ENCODE measurements around the gene USP53.
"Not testable (repeated sequence)": the region's sequence is repeated elsewhere in the genome, so short reads cannot be mapped to it uniquely, and the experiment has no call there.

The USP53 gene

GRCh38 chr4:119264743-119265142 lies 52.2 kb downstream of the USP53 start:
- Histone ChIP-seq H3K9me3 (ENCODE audit: low read depth, low read length) (no peaks in the 10 kb centered on the region), H3K27ac (no peak overlapping the region), H3K4me3 (no peak overlapping the region), H3K9ac (ENCODE audit: insufficient read length) (no peak overlapping the region), H3K36me3 (ENCODE audit: insufficient read depth, low read length) (no peaks in the 10 kb centered on the region)
- TF ChIP-seq POLR2AphosphoS5 (IDR thresholded peaks at IDR 0.05; ENCODE audit: borderline replicate concordance, low read depth, low read length) (no peak), EZH2 (IDR thresholded peaks at IDR 0.05) (no peak), FOXP2 (optimal IDR thresholded peaks at IDR 0.05; ENCODE audit: control extremely low read depth, extremely low read length, insufficient read depth) (no peak)
- no peak for DNase-seq (ENCODE audit: low read depth, low spot score)

DNA sequence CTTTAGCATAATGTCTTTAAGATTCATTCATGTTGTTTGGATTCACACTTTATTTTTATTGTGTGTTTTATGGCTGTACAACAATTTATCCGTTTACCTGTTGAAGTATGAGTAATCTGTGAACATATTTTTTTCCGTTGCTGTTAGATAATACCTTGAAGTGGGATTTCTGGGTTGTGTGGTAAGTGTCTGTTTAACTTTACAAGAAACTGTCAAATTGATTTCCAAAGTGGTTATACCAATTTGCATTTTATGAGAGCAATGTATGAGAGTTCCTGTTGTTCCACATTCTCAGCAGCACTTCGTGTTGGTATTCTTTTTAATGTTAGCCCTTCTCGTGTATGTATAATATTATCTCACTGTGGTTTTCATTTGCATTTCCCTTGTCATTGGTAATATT lies 53.6 kb downstream of the USP53 start:
- Histone ChIP-seq H3K36me3 (ENCODE audit: insufficient read depth, low read length) (no peaks in the 10 kb centered on the region), H3K9me3 (ENCODE audit: low read depth, low read length) (no peaks in the 10 kb centered on the region), H3K4me3 (no peak overlapping the region), H3K9ac (ENCODE audit: insufficient read length) (no peak overlapping the region), H3K27ac (no peak overlapping the region)
- no peak for DNase-seq (ENCODE audit: low read depth, low spot score)
- TF ChIP-seq FOXP2 (optimal IDR thresholded peaks at IDR 0.05; ENCODE audit: control extremely low read depth, extremely low read length, insufficient read depth) = no peak
- no peak for TF ChIP-seq POLR2AphosphoS5 (IDR thresholded peaks at IDR 0.05; ENCODE audit: borderline replicate concordance, low read depth, low read length)
- no peak for TF ChIP-seq EZH2 (IDR thresholded peaks at IDR 0.05)

DNA sequence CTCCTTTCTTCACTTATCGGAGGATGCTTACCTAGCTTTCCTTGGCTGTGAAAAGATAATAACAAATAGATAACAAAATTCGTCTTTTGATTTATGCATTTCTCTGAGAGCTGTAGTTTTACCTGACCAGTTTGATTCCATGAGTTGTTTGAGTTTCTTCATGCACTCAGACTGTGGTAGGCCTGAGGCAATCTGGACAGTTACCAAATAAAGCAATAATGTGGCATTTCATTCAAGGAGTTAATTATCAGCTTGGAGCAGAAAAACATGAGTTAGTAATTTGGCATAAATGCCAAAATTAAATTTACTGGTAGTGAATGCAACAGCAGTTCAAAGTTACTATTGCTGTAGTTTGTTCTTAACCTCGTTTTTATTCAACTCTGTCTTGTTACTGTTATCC lies 56.0 kb downstream of the USP53 start:
- no peaks in the 10 kb centered on the region for H3K36me3 ChIP-seq (ENCODE audit: insufficient read depth, low read length)
- no peak for TF ChIP-seq POLR2AphosphoS5 (IDR thresholded peaks at IDR 0.05; ENCODE audit: borderline replicate concordance, low read depth, low read length)
- TF ChIP-seq FOXP2 (optimal IDR thresholded peaks at IDR 0.05; ENCODE audit: control extremely low read depth, extremely low read length, insufficient read depth) = no peak
- TF ChIP-seq EZH2 (IDR thresholded peaks at IDR 0.05) = no peak
- DNase-seq (ENCODE audit: low read depth, low spot score) = no peak

GRCh38 chr4:119271361-119272085 lies 59.0 kb downstream of the USP53 start:
- Histone ChIP-seq H3K9ac (ENCODE audit: insufficient read length) (no peak overlapping the region), H3K9me3 (ENCODE audit: low read depth, low read length) (no peaks in the 10 kb centered on the region), H3K4me3 (no peak overlapping the region), H3K36me3 (ENCODE audit: insufficient read depth, low read length) (no peaks in the 10 kb centered on the region), H3K27ac (no peak overlapping the region)
- TF ChIP-seq FOXP2 (optimal IDR thresholded peaks at IDR 0.05; ENCODE audit: control extremely low read depth, extremely low read length, insufficient read depth) = no peak
- no peak for TF ChIP-seq EZH2 (IDR thresholded peaks at IDR 0.05)
- TF ChIP-seq POLR2AphosphoS5 (IDR thresholded peaks at IDR 0.05; ENCODE audit: borderline replicate concordance, low read depth, low read length) = no peak
- no peak for DNase-seq (ENCODE audit: low read depth, low spot score)

More for the DNA sequence above, 56.0 kb downstream of the USP53 start:
- Histone ChIP-seq H3K9ac (ENCODE audit: insufficient read length) (no peak overlapping the region), H3K9me3 (ENCODE audit: low read depth, low read length) (no peaks in the 10 kb centered on the region), H3K4me3 (no peak overlapping the region), H3K27ac (no peak overlapping the region)

GRCh38 chr4:119279541-119279940 lies 67.0 kb downstream of the USP53 start:
- not testable (repeated sequence) for H3K9ac ChIP-seq (ENCODE audit: insufficient read length); H3K27ac ChIP-seq; DNase-seq (ENCODE audit: low read depth, low spot score); H3K4me3 ChIP-seq; H3K9me3 ChIP-seq (ENCODE audit: low read depth, low read length); H3K36me3 ChIP-seq (ENCODE audit: insufficient read depth, low read length)

DNA sequence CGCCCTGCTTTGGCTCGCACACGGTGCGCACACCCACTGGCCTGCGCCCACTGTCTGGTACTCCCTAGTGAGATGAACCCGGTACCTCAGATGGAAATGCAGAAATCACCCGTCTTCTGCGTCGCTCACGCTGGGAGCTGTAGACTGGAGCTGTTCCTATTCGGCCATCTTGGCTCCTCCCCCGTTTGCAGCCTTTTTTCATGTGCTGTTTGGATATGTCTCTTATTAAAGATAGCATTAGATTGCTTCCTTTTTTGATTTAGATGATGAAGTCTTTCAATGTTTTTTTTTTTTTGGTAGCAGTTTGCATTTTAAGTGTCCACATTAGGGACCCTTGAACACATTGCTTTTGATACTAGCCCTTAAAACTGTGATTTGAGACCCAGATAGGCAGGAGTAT lies 67.4 kb downstream of the USP53 start:
- not testable (repeated sequence) for H3K27ac ChIP-seq; H3K36me3 ChIP-seq (ENCODE audit: insufficient read depth, low read length); H3K9me3 ChIP-seq (ENCODE audit: low read depth, low read length); H3K9ac ChIP-seq (ENCODE audit: insufficient read length); H3K4me3 ChIP-seq; DNase-seq (ENCODE audit: low read depth, low spot score)

GRCh38 chr4:119281393-119281792 lies 68.9 kb downstream of the USP53 start:
- H3K9ac ChIP-seq (ENCODE audit: insufficient read length) = no peak overlapping the region
- H3K4me3 ChIP-seq = no peak overlapping the region
- no peaks in the 10 kb centered on the region for H3K9me3 ChIP-seq (ENCODE audit: low read depth, low read length)
- no peak overlapping the region for H3K27ac ChIP-seq
- DNase-seq (ENCODE audit: low read depth, low spot score) = no peak
- no peaks in the 10 kb centered on the region for H3K36me3 ChIP-seq (ENCODE audit: insufficient read depth, low read length)
- TF ChIP-seq EZH2 (IDR thresholded peaks at IDR 0.05) = no peak
- TF ChIP-seq POLR2AphosphoS5 (IDR thresholded peaks at IDR 0.05; ENCODE audit: borderline replicate concordance, low read depth, low read length) = no peak
- TF ChIP-seq FOXP2 (optimal IDR thresholded peaks at IDR 0.05; ENCODE audit: control extremely low read depth, extremely low read length, insufficient read depth) = no peak

DNA sequence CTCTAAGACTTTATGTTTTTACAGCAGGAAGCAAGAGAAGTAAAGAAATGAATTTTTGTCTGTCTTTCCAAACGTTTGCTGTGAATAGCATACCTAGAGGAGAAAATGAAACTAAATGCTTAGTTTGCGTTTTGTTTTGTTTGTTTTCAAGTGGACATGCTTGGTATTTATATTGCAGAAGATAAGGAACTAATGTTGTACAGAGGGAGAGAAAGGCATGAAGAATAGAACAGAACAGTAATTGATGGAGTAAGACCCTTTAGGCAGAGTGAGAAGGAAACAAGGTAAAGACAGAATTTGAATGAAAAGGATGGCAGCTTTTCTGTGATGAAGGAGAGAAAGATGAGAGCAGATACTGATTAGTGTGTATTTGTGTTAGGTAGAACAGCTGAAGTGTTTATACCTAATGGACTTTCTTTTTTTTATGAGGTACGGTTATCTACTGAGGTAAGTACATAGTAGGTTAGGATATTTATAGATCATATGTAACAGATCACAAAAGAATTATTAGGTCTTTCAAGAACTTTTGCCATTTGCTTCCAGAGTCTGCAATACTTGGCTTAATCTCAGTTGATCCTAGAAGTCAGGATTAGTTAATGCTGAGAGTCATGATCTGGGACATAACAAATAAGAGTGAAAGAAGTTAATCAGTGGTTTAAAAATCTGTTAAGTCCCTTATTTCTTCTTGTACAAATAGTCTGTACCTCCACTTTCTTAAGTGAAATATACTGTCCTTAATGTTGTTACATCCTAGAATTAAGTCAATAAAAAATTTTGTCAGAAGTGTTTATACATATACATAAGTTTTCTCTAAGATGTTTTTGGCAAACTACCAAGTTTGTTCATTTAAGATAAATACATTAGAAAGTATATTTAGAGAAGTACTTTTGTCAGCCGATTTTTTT lies 72.6 kb downstream of the USP53 start:
- Histone ChIP-seq H3K27ac (no peak overlapping the region), H3K4me3 (no peak overlapping the region), H3K36me3 (ENCODE audit: insufficient read depth, low read length) (no peaks in the 10 kb centered on the region), H3K9me3 (ENCODE audit: low read depth, low read length) (no peaks in the 10 kb centered on the region), H3K9ac (ENCODE audit: insufficient read length) (no peak overlapping the region)
- no peak for DNase-seq (ENCODE audit: low read depth, low spot score)
- TF ChIP-seq EZH2 (IDR thresholded peaks at IDR 0.05) (no peak), POLR2AphosphoS5 (IDR thresholded peaks at IDR 0.05; ENCODE audit: borderline replicate concordance, low read depth, low read length) (no peak), FOXP2 (optimal IDR thresholded peaks at IDR 0.05; ENCODE audit: control extremely low read depth, extremely low read length, insufficient read depth) (no peak)

Data from SK-N-MC (cell line).